A549 (cell line): ENCODE results near the gene GABRD. TPM values are rescaled to one million over a fixed set of nuclear protein-coding genes. Genes with fewer than 3 reads are reported as not detected.

ENCODE experiments used
- ATAC-seq, 2 experiments: fragments of 200-7000 bp in 1 of 2; fragments of >200 bp in 1 of 2; cut with Nextera tagmentation in 1 of 2; cut with Tn5 transposase in 1 of 2; 3 replicates each; pipeline versions ENCODE4 v1.8.0 to v1.9.1; 2018 to 2020; ENCODE audit warnings: mild to moderate bottlenecking in 1 of 2, moderate library complexity in 1 of 2
- CTCF ChIA-PET: fragments of 300-600 bp; sonication (Branson Sonifier 250); formaldehyde crosslinking; extraction: SDS; loops from one replicate; lab custom pipeline; 2021; ENCODE audit warnings: antibody characterized with exemption, inconsistent platforms; lab: Yijun Ruan, JAX
- POLR2A ChIA-PET: fragments of 350-600 bp; formaldehyde crosslinking; extraction: SDS; loops from one replicate; lab custom pipeline; 2021; ENCODE audit warnings: antibody characterized with exemption, inconsistent platforms; lab: Yijun Ruan, JAX
- DNase-seq, 2 experiments: peaks; one replicate each; pipeline versions ENCODE4 v3.0.0 to v3.0.0-alpha.2; 2011 to 2016; ENCODE audit warnings: low read depth in 1 of 2, low spot score in 1 of 2
- FAIRE-seq: peaks from 2 replicates; lab custom pipeline; 2011; peaks lifted over from hg19 to GRCh38; lab: Jason Lieb, UNC
- H3K27ac ChIP-seq, 2 experiments: fragments of >200 bp; sonication (Bioruptor Twin); formaldehyde crosslinking; 3 replicates each; pipeline ENCODE4 v1.5.1; 2016 to 2017
- H3K4me1 ChIP-seq: fragments of >200 bp; sonication (Bioruptor Twin); formaldehyde crosslinking; 3 replicates; pipeline ENCODE4 v1.6.1; 2016
- H3K4me2 ChIP-seq: fragments of >200 bp; sonication (Bioruptor Twin); formaldehyde crosslinking; 3 replicates; pipeline ENCODE4 v1.6.1; 2016
- H3K4me3 ChIP-seq: fragments of >200 bp; sonication (Bioruptor Twin); formaldehyde crosslinking; 3 replicates; pipeline ENCODE4 v1.5.1; 2016
- H3K9me3 ChIP-seq: fragments of >200 bp; sonication (Bioruptor Twin); formaldehyde crosslinking; 3 replicates; pipeline ENCODE4 v1.6.1; 2016
- BCL3 ChIP-seq: fragments of >200 bp; sonication (Bioruptor Twin); formaldehyde crosslinking; IDR thresholded peaks from 3 replicates; pipeline ENCODE4 v1.6.1; 2016
- CBX2 ChIP-seq: fragments of 200-600 bp; sonication (generic); IDR thresholded peaks from 2 replicates; pipeline ENCODE4 v1.6.1; 2016; ENCODE audit warnings: low read depth, mild to moderate bottlenecking, borderline replicate concordance
- CBX8 ChIP-seq: fragments of 200-600 bp; sonication (generic); IDR thresholded peaks from 2 replicates; pipeline ENCODE4 v1.6.1; 2016
- CHD4 ChIP-seq: fragments of 200-600 bp; sonication (generic); IDR thresholded peaks from 2 replicates; pipeline ENCODE4 v1.6.1; 2016; ENCODE audit warnings: antibody characterized with exemption, mild to moderate bottlenecking, borderline replicate concordance
- EHMT2 ChIP-seq: fragments of 200-600 bp; sonication (generic); IDR thresholded peaks from 2 replicates; pipeline ENCODE4 v1.6.1; 2016; ENCODE audit warnings: antibody characterized with exemption, low read depth, mild to moderate bottlenecking, moderate library complexity
- FOSB ChIP-seq: fragments of 250-450 bp; sonication (Bioruptor Pico); IDR thresholded peaks from 2 replicates; pipeline ENCODE4 v1.5.0; 2020; ENCODE audit warnings: mild to moderate bottlenecking, moderate library complexity
- FOXS1 ChIP-seq: fragments of 250-450 bp; sonication (Bioruptor Pico); IDR thresholded peaks from 2 replicates; pipeline ENCODE4 v1.5.0; 2020; ENCODE audit warnings: mild to moderate bottlenecking, moderate library complexity
- GATA3 ChIP-seq: IDR thresholded peaks from 2 replicates; pipeline ENCODE4 v1.6.1; 2012; ENCODE audit warnings: borderline replicate concordance
- HEYL ChIP-seq: fragments of 250-450 bp; sonication (Bioruptor Pico); IDR thresholded peaks from 2 replicates; pipeline ENCODE4 v1.8.0; 2021; ENCODE audit warnings: mild to moderate bottlenecking, moderate library complexity
- HOXA7 ChIP-seq: fragments of 250-450 bp; sonication (Bioruptor Pico); IDR thresholded peaks from 2 replicates; pipeline ENCODE4 v1.5.0; 2020; ENCODE audit warnings: mild to moderate bottlenecking, moderate library complexity
- JUNB ChIP-seq: fragments of >200 bp; sonication (Bioruptor Twin); formaldehyde crosslinking; IDR thresholded peaks from 2 replicates; pipeline ENCODE4 v1.6.1; 2016
- KDM5A ChIP-seq: fragments of 200-600 bp; sonication (generic); IDR thresholded peaks from 2 replicates; pipeline ENCODE4 v1.6.1; 2016; ENCODE audit warnings: antibody characterized with exemption, mild to moderate bottlenecking
- MAZ ChIP-seq: fragments of 150-350 bp; IDR thresholded peaks from 2 replicates; pipeline ENCODE4 v1.6.1; 2014; ENCODE audit warnings: antibody characterized with exemption, low read depth, low read length, borderline replicate concordance
- NPAS2 ChIP-seq: fragments of 250-450 bp; sonication (Bioruptor Pico); IDR thresholded peaks from 2 replicates; pipeline ENCODE4 v1.8.0; 2022; ENCODE audit warnings: mild to moderate bottlenecking, moderate library complexity, borderline replicate concordance
- PHF8 ChIP-seq: fragments of 200-600 bp; sonication (generic); IDR thresholded peaks from 2 replicates; pipeline ENCODE4 v1.6.1; 2016; ENCODE audit warnings: low read depth, mild to moderate bottlenecking, antibody characterized with exemption, moderate library complexity, borderline replicate concordance
- POLR2AphosphoS2 ChIP-seq: conservative IDR thresholded peaks from 2 replicates; pipeline ENCODE4 v1.6.1; 2012; ENCODE audit warnings: low read length, improper control_type of control experiment, inconsistent platforms
- RAD21 ChIP-seq, 2 experiments: fragments of >200 bp in 1 of 2; sonication (Bioruptor Twin) in 1 of 2; formaldehyde crosslinking in 1 of 2; IDR thresholded peaks in 1 of 2; conservative IDR thresholded peaks in 1 of 2; 2 replicates in 1 of 2; 3 replicates in 1 of 2; pipeline ENCODE4 v1.6.1; 2012 to 2018; ENCODE audit warnings: inconsistent platforms in 1 of 2
- RFX5 ChIP-seq: fragments of 450-650 bp; IDR thresholded peaks from 2 replicates; pipeline ENCODE4 v1.7.1; 2014; ENCODE audit warnings: antibody characterized with exemption, mild to moderate bottlenecking, moderate library complexity
- SMC3 ChIP-seq: fragments of >200 bp; sonication (Bioruptor Twin); formaldehyde crosslinking; IDR thresholded peaks from 3 replicates; pipeline ENCODE4 v1.6.1; 2018; ENCODE audit warnings: inconsistent platforms
- TFCP2L1 ChIP-seq: fragments of 250-450 bp; sonication (Bioruptor Pico); IDR thresholded peaks from 2 replicates; pipeline ENCODE4 v1.5.0; 2021; ENCODE audit warnings: mild to moderate bottlenecking
- WGBS: methylation state at CpG from one replicate; pipeline ENCODE4 v1.1.6; 2017; ENCODE audit errors: missing lambda C conversion rate; 5-methylcytosine and 5-hydroxymethylcytosine counted together
- polyA plus RNA-seq, 4 experiments: library from polyadenylated mRNA; depleted of rRNA in 3 of 4; stranded (reverse); fragments of >200 nt; fragmentation: RNase III in 1 of 4; extraction: RNeasy Plus Mini Kit Qiagen cat#74134 plus additional on column Dnase treatment in 1 of 4; gene quantifications; 2 replicates in 3 of 4; 3 replicates in 1 of 4; pipeline ENCODE4 v1.2.3, GENCODE V29; 2011 to 2017
- TF ChIP-seq, protein P1 (sequence below): fragments of 250-450 bp; sonication (Bioruptor Pico); IDR thresholded peaks from 2 replicates; pipeline ENCODE4 v1.5.0; 2020; ENCODE audit warnings: low read depth, mild to moderate bottlenecking, moderate library complexity
- TF ChIP-seq, protein P2 (sequence below): IDR thresholded peaks from 2 replicates; pipeline ENCODE4 v1.6.1; 2012

GABRD gene
- polyA plus RNA-seq, 2 of the 4 experiments (the other 2 are of a cell fraction) = 0.12 to 0.52 TPM

DNA sequence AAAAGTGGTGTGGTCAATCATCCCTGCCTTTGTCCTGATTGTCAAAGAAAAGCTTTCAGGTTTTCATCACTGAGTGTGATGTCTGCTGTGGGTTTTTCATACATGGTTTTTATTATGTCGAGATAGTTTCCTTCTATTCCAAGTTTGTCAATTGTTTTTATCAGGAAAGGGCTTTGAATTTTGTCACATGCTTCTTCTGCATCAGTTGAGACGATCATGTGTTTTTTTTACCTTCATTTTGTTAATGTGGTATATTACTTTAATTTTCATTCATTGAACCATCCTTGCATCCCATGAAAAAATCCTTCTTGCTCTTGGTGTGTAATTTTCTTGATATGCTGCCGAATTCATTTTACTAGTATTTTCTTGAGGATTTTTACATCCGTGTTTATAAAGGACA is 46.6 kb downstream of the GABRD start:
- Histone ChIP-seq H3K4me3 (no peak overlapping the region), H3K4me2 (no peak overlapping the region), H3K9me3 (peaks cover 15% of the 10 kb centered on the region), H3K4me1 (no peaks in the 10 kb centered on the region), H3K27ac (no peak overlapping the region)
- ATAC-seq (no peak), FAIRE-seq (no peak), DNase-seq (no peak)
- 93% methylated on average over 4 of the region's 4 CpGs for WGBS
- ChIA-PET CTCF (no interaction called here), POLR2A (no interaction called here)
- TF ChIP-seq CBX2 = no peak
- TF ChIP-seq CHD4 = no peak
- no peak for TF ChIP-seq RAD21 (conservative IDR thresholded peaks at IDR 0.05 in 1 of 2, IDR thresholded peaks at IDR 0.05 in 1 of 2)
- TF ChIP-seq BCL3 = no peak
- TF ChIP-seq GATA3 = no peak

DNA sequence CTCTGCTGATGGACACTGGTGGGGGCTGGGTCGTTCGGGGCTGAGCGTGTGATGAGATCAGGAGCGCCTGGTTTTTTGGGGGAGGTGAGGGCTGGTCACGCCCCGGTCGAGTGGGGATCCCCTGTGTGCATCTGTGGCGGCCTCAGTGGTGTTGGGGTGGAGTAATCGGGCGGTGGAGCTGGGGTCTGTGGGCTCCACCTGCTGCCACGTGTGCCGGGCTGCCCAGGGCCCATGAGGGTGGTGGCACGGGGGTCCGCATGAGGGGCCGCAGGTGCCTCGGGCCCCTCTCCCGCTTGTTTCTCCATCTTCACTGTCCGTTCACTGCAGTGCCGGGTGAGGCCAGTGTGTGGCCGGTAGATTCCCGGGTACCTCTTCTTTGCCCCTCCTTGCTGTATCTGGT is 48.2 kb downstream of the GABRD start:
- ATAC-seq (no peak), DNase-seq (no peak), FAIRE-seq (no peak)
- peaks cover 15% of the 10 kb centered on the region for H3K9me3 ChIP-seq
- H3K4me2 ChIP-seq = no peak overlapping the region
- ChIA-PET CTCF (interaction anchor here (0.6 to 0.8 kb wide), 2 partner anchors 9 to 107 kb away, joined by 3 read pairs; no protein-coding TSS in a partner anchor), POLR2A (no interaction called here)
- 92% methylated on average over 9 of the region's 21 CpGs for WGBS
- no peak overlapping the region for H3K27ac ChIP-seq
- no peaks in the 10 kb centered on the region for H3K4me1 ChIP-seq
- TF ChIP-seq, protein P1, sequence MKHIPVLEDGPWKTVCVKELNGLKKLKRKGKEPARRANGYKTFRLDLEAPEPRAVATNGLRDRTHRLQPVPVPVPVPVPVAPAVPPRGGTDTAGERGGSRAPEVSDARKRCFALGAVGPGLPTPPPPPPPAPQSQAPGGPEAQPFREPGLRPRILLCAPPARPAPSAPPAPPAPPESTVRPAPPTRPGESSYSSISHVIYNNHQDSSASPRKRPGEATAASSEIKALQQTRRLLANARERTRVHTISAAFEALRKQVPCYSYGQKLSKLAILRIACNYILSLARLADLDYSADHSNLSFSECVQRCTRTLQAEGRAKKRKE (CRISPR knock-in tag) = no peak
- TF ChIP-seq EHMT2 (no peak), FOSB (CRISPR knock-in tag) (no peak), KDM5A (no peak), JUNB (no peak), PHF8 (no peak), HEYL (CRISPR knock-in tag) (no peak), CBX8 (no peak), POLR2AphosphoS2 (no peak), FOXS1 (CRISPR knock-in tag) (no peak), SMC3 (no peak), HOXA7 (CRISPR knock-in tag) (no peak), TFCP2L1 (CRISPR knock-in tag) (no peak), MAZ (no peak), RFX5 (no peak)
- TF ChIP-seq, protein P2, sequence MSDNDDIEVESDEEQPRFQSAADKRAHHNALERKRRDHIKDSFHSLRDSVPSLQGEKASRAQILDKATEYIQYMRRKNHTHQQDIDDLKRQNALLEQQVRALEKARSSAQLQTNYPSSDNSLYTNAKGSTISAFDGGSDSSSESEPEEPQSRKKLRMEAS = no peak
- H3K4me3 ChIP-seq = no peak overlapping the region

DNA sequence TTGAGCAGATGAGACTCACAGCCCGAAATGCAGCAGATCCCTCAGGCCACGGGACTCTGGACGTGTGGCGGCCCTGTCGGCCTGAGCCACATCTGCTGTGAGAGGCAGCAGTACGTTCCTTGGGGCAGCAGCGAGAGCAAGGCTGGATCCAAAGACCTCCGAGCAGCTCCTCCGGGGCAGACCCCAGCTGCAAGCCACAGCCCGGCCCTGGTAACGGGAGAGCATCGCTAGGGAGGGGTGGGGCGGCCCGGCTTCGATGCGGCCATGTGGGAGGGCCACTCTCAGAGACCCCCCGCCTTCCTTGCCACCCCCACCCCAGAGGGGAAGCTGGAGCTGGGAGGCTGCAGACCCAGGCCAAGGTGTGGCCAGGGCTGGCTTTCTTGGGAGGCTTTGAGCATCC is 48.8 kb downstream of the GABRD start:
- ChIA-PET CTCF (interaction anchor here (0.6 to 1.0 kb wide), 3 partner anchors 9 to 107 kb away, joined by 3 read pairs; no protein-coding TSS in a partner anchor), POLR2A (no interaction called here)
- no peak for FAIRE-seq

More for the DNA sequence above, 48.8 kb downstream of the GABRD start:
- no peaks in the 10 kb centered on the region for H3K4me1 ChIP-seq
- H3K4me3 ChIP-seq = no peak overlapping the region
- peaks cover 15% of the 10 kb centered on the region for H3K9me3 ChIP-seq
- 83% methylated on average over 2 of the region's 17 CpGs for WGBS
- ATAC-seq (no peak), DNase-seq (no peak)
- no peak overlapping the region for H3K27ac ChIP-seq
- no peak overlapping the region for H3K4me2 ChIP-seq
- TF ChIP-seq KDM5A (no peak), GATA3 (no peak), NPAS2 (CRISPR knock-in tag) (no peak)
